Stimulated activated naive CD4-positive, alpha-beta T cell (primary cell): Measurements from ENCODE around the gene SLC35F3.
"Not testable (repeated sequence)": the region's sequence is repeated elsewhere in the genome, so short reads cannot be mapped to it uniquely, and the experiment has no call there.

Experiments
- DNase-seq, 6 experiments: peaks; one replicate each; lab custom pipeline; 2025; lab: John Stamatoyannopoulos, UW

Gene SLC35F3

GRCh38 chr1:234222561-234223280 lies 318.2 kb downstream of the SLC35F3 start:
- no peak for DNase-seq

GRCh38 chr1:234226113-234226818 lies 321.8 kb downstream of the SLC35F3 start:
- no peak for DNase-seq

- DNase-seq = no peak
Measured at GRCh38 chr1:234226819-234227165, 322.3 kb downstream of the SLC35F3 start.

GRCh38 chr1:234229581-234230387 lies 325.3 kb downstream of the SLC35F3 start:
- no peak for DNase-seq

- DNase-seq = peak in 1 of 6 experiments; percentile 1
Measured at GRCh38 chr1:234230414-234230862, 326.0 kb downstream of the SLC35F3 start.

- DNase-seq = peak in 2 of 6 experiments; percentile 1
Measured at GRCh38 chr1:234231061-234231892, 326.8 kb downstream of the SLC35F3 start.

- DNase-seq = no peak
Measured at GRCh38 chr1:234231893-234232276, 327.4 kb downstream of the SLC35F3 start.

GRCh38 chr1:234234199-234234598 lies 329.7 kb downstream of the SLC35F3 start:
- DNase-seq = no peak

- no peak for DNase-seq
Measured at GRCh38 chr1:234235434-234235881, 331.0 kb downstream of the SLC35F3 start.

- DNase-seq = no peak
Measured at GRCh38 chr1:234237393-234237792, 332.9 kb downstream of the SLC35F3 start.

- DNase-seq = no peak
Measured at GRCh38 chr1:234238060-234238459, 333.6 kb downstream of the SLC35F3 start.

GRCh38 chr1:234239515-234239914 lies 335.0 kb downstream of the SLC35F3 start:
- no peak for DNase-seq

GRCh38 chr1:234239936-234240335 lies 335.5 kb downstream of the SLC35F3 start:
- no peak for DNase-seq

- DNase-seq = no peak
Measured at GRCh38 chr1:234240680-234241079, 336.2 kb downstream of the SLC35F3 start.

- no peak for DNase-seq
Measured at GRCh38 chr1:234241941-234242490, 337.5 kb downstream of the SLC35F3 start.

GRCh38 chr1:234243521-234244260 lies 339.2 kb downstream of the SLC35F3 start:
- DNase-seq = no peak

- DNase-seq = no peak
Measured at GRCh38 chr1:234244482-234244881, 340.0 kb downstream of the SLC35F3 start.

- DNase-seq = no peak
Measured at GRCh38 chr1:234246638-234247116, 342.2 kb downstream of the SLC35F3 start.

- not testable (repeated sequence) for DNase-seq
Measured at GRCh38 chr1:234247746-234248145, 343.3 kb downstream of the SLC35F3 start.

GRCh38 chr1:234250747-234251146 lies 346.3 kb downstream of the SLC35F3 start:
- DNase-seq = no peak
